Measurements from ENCODE around the gene TBC1D23.
A peak's percentile ranks its signal among the peaks of the same experiment; 100 is the strongest.
"Not testable (repeated sequence)": the region's sequence is repeated elsewhere in the genome, so short reads cannot be mapped to it uniquely, and the experiment has no call there.

The TBC1D23 gene

DNA sequence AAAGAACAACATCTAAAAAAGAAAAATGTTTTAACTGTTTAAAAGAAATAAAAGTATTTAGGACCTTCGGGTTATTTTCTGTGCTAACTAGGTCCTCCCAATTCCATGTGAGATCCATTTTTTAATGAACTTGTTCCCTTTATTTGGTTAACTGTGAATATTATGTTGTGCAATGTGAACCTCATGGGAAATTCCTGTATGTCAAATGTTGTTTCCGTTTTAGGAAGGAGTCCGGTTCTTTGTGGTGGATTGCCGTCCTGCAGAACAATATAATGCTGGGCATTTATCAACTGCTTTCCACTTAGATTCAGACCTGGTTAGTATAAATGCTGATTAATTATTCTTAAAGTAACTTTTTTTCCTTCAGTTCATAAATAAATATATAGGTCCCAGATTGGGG, 38.2 kb downstream of the TBC1D23 start:
- DNase-seq (ENCODE audit: low read depth) = no peak

DNA sequence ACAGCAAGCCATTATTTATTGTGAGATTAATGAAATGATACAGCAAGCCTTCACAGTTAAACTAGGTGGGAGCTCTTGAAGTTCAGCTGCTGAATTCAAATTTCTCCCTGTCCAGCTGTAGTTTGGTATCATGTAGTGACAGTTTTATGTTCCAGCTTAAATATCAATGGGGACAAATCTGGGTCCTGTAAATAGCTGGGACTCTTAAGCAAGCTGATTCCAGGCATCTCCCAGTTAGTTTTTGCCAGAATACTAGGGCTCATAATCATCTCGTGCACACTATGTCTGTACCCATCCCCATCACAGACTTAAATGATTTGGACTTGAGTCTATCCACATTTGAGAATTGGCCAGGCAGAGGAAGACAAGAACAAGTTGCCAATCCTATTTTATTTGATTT, 45.9 kb downstream of the TBC1D23 start:
- DNase-seq (ENCODE audit: low read depth) = no peak

DNA sequence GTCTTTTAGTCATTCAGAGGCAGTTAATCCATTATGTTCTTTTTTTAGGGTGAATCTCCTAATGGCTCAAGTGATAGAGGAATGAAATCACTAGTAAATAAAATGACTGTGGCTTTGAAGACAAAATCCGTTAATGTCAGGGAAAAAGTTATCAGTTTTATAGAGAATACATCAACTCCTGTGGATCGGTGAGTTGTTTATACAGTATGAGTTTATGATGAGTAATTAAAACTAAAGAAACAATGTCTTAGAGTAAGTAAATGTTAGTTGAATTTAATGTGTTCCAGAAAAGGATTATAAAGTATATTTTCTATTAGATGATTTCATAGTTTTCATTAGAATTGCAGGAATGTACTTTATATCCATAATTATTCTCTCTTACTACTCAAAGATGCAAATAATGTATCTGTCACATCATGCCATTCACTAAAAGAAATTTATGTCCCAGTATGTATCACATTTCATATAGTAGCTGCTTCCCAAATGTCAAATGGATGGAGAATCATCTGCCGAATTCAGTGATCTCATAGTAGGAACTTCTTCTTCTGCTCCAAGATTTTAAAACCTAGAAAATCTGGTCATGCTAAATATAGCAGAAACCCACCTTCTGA, 49.7 kb downstream of the TBC1D23 start:
- no peak for DNase-seq (ENCODE audit: low read depth)

DNA sequence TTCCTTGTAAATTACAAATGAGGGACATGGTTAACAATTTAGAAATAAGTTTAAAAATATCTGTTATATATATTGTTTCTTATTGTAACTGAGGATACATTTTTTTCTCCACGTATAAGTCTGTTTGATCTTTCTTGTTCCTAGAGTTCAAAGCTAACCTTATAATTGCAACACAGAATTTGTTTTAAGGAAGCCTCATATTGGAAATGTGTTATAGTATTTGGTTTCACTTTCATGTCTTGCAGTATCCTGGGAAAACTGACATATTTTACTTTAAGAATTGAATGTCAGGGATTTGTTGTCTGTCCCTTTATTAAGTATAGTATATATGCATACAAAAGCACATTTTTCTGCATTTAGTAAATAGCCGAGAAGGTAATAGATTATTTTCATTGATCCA, 50.2 kb downstream of the TBC1D23 start:
- no peak for DNase-seq (ENCODE audit: low read depth)

- DNase-seq (ENCODE audit: low read depth) = peak; percentile 18
Observed at GRCh38 chr3:100316641-100317069, 55.9 kb downstream of the TBC1D23 start.

GRCh38 chr3:100317912-100318311, 57.1 kb downstream of the TBC1D23 start:
- no peak for DNase-seq (ENCODE audit: low read depth)

DNA sequence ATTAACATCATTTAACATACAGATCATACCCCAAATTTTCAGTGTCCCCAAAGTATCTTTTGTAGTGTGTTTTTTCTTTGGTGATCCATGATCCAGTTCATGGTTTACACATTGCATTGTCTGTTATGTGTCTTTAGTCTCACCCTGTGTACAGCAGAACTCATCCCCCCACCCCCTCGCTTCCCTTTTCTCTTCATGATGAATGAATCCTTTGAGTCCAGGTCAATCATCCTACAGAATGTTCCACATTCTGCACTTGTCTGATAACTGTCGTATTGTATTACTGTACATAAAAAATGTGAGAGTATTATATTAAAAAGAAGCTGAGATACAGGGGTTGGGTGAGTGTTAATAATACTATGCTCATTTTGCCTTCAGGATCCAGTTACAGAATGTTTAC, 59.2 kb downstream of the TBC1D23 start:
- no peak for DNase-seq (ENCODE audit: low read depth)

- no peak for DNase-seq (ENCODE audit: low read depth)
Observed at GRCh38 chr3:100324044-100324443, 63.3 kb downstream of the TBC1D23 start.

- no peak for DNase-seq (ENCODE audit: low read depth)
Observed at GRCh38 chr3:100325827-100326226, 65.0 kb downstream of the TBC1D23 start.

DNA sequence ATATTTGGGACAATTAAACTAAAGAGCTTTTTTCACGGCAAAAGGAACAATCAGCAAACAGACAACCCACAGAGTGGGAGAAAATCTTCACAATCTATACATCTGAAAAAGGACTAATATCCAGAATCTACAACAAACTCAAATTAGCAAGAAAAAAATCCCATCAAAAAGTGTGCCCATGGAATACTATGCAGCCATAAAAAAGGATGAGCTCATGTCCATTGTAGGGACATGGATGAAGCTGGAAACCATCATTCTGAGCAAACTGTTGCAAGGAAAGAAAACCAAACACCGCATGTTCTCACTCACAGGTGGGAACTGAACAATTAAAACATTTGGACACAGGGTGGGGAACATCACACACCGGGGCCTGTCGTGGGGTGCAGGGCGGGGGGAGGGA, 66.6 kb downstream of the TBC1D23 start:
- DNase-seq (ENCODE audit: low read depth) = not testable (repeated sequence)

DNA sequence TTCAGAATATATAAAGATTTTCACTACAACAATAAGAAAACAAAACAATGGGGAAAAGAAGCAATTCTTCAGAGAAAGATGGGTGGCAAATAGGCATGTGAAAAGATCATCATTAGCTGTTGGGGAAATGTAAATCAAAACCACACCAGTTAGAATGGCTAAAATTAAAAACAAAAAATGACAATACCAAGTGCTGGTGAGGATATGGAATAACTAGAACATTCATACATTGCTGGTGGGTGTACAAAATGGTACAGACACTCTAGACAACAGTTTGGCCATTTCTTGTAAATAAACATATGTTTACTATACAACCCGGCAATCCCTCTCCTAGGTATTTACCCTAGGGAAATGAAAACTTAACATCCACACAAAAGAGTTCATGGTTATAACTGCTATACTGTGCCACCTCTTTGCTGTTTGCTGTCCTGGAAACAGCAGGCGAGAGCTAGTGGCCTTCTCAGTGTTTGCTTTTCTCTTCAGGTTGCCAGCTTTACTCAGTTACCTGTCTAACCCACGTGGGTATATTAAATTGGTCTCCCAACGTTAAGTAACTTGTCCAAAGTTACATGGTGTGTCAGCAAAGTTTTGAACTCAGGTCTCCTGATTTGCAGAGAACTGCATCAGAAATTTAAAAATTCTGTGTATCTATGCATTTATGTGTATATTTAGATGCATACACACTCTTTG, 69.2 kb downstream of the TBC1D23 start:
- DNase-seq (ENCODE audit: low read depth) = no peak

DNA sequence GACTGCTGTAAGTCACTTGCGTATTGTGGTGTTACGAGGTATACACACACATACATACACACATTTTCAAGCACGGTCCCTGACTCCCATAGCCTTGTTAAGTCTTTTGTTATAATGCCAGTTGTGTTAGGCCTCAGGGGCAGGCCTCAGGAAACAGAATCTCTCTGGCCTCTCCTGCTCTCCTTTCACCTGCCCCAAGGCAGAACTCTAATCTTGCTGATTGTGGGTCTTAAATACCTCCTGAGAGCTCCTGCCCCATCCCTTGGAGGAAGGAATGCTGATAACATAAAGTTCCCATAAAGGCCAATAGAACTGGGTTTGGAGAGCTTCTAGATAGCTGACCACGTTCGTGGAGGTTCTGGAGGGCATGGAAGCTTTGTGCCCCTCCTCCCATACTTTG, 69.9 kb downstream of the TBC1D23 start:
- no peak for DNase-seq (ENCODE audit: low read depth)

GRCh38 chr3:100331660-100332059, 70.9 kb downstream of the TBC1D23 start:
- DNase-seq (ENCODE audit: low read depth) = no peak

- DNase-seq (ENCODE audit: low read depth) = no peak
Observed at GRCh38 chr3:100333051-100333450, 72.3 kb downstream of the TBC1D23 start.

- no peak for DNase-seq (ENCODE audit: low read depth)
Observed at GRCh38 chr3:100333970-100334487, 73.2 kb downstream of the TBC1D23 start.

DNA sequence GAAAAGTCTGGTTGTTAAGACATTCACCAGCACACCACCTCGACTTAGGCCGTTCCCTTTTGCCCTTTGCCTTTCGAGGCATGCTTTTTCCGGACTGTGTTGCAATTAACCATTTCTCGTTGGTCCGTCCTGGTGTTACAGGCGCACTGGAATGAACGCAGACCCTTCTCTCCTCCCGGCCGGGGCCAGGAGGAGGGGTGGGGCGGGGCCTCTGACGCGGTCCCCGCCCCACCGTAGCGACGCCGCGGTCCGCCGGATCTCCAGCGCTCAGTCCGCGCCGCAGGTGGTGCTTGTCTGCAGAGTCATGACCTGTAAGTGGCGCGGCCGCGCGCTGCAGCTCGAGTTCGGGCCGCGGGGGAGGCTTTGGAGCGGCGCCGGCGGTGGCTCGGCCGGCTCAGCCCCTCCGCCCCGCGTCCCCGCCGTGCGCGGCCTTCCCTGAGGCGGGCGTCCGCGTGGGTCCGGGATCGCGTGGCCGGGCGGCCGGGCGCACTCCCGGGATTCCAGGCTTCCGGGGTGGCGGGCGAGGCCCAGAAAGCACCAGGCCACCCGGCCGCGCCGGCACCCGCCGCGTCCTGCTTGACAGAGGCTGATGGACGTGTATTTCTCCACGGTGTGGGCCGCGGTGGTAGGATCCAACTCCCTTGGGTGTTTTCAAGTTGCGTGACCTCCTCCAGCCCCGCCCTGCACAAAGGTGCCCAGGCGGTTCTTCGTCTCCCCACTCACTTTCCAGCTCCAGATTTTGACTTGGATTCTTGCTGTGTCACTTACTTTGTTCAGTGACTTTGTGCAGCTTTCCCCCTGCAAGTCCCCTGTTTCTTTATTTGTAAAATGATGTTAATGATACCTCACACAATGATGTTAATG, 73.9 kb downstream of the TBC1D23 start, which contains the start of gene NIT2:
TSS of gene NIT2 (plus strand) at position 270 of the 864 bp plus-strand sequence. CDS start at position 305, 35 bp downstream.
- peak; percentile 68 for DNase-seq (ENCODE audit: low read depth)

DNA sequence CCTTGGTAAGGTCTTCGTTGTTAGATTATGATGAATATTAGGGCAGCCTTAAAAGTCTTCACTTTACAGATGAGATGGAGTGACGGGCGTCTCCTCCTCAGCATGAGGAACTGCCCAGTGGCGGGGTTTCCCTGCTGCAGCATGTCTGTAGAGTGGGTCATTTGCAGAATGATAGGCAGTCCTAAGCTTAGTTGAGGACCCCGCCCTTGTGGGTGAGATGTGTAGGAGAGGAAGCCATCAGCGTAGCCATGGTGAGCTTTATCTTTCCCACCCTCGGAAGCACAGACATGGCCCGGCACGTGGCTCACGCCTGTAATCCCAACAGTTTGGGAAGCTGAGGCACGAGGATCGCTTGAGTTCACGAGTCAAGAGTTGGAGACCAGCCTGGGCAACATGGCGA, 74.6 kb downstream of the TBC1D23 start:
- DNase-seq (ENCODE audit: low read depth) = no peak

DNA sequence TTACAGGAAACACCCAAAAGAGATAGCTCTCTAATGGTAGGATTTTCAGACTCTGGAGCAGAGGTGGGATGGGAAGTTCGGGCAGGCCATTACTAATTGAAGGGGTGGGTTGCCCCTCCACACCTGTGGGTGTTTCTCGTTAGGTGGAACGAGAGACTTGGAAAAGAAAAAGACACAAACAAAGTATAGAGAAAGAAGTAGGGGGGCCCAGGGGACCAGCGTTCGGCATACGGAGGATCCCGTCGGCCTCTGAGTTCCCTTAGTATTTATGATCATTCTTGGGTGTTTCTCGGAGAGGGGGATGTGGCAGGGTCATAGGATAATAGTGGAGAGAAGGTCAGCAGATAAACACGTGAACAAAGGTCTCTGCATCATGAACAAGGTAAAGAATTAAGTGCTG, 75.4 kb downstream of the TBC1D23 start:
- DNase-seq (ENCODE audit: low read depth) = not testable (repeated sequence)

DNA sequence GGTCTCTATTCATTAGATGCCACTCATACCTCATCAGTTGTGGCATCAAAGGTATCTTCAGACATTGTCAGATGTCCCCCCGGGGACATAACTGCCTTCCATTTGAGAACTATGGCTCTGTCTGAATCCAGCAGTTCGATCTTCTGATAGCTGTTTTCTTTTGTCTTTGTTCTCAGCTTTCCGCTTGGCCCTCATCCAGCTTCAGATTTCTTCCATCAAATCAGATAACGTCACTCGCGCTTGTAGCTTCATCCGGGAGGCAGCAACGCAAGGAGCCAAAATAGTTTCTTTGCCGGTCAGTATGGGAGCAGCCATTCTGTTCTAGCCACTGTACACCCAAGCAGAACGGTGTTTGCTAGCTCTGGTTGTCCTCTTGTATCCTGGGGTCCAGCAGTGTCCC, 78.1 kb downstream of the TBC1D23 start:
- DNase-seq (ENCODE audit: low read depth) = no peak

DNA sequence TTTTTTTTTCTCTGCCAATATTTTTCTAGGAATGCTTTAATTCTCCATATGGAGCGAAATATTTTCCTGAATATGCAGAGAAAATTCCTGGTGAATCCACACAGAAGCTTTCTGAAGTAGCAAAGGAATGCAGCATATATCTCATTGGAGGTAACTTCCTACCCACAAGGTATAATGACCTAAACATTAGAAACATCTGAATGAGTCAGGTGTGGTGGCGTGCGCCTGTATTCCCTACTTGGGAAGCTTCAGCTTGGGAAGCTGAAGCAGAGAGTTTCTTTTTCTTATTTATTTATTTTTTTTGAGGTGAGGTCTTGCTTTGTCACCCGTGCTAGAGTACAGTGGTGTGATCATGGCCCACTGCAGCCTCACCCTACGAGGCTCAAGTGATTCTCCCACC, 79.0 kb downstream of the TBC1D23 start:
- no peak for DNase-seq (ENCODE audit: low read depth)

DNA sequence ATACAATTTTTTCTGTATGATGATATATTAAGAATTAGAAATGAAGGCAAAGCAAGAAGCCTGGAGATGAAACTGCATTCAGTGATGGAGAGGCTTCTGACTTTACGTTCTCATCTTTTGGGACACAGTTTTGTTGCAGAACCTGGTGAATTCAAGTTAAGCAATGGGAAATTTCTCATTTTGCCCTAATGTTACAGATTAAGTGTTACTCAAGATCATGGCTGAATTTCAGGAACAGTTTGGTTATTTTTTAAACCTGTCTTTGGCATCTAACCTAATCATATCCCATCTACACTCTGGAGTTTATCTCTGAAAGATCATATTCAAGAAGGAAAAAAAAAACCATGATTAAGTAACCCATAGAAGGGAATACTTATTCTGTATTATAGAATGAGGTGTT, 79.7 kb downstream of the TBC1D23 start:
- no peak for DNase-seq (ENCODE audit: low read depth)

DNA sequence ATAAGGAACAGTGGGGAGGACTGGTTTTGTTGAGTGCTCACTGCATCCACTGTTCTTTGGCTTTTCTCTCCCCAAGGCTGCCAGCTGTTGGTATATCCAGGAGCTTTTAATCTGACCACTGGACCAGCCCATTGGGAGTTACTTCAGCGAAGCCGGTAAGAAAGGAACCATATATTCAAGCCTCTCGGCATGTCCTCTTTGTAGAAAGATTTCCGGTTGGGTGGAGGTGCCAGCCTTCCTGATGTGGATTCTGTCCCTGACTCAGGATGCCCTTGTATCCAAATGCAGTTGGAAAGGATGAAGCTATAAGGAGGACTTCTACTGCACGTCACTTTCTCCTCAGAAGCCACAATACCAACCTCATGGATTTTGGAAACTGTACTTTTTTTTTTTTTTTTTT, 87.9 kb downstream of the TBC1D23 start:
- no peak for DNase-seq (ENCODE audit: low read depth)

- not testable (repeated sequence) for DNase-seq (ENCODE audit: low read depth)
Observed at GRCh38 chr3:100351770-100352169, 91.0 kb downstream of the TBC1D23 start.

All from stimulated activated CD4-positive, alpha-beta T cell treated with anti-CD3 and anti-CD28 coated beads, Interleukin-2, amount 100 ng/mL, for 4 hours (primary cell).